GM18499 (cell line): ENCODE data around the gene FLYWCH2.
"Not testable (repeated sequence)": the region's sequence is repeated elsewhere in the genome, so short reads cannot be mapped to it uniquely, and the experiment has no call there.

Experiments used
- ATAC-seq: cut with Tn5 transposase; IDR thresholded peaks from one replicate; pipeline ENCODE4 v1.9.1; 2021; ENCODE audit warnings: moderate number of reproducible peaks; ENCODE audit not compliant: insufficient read depth, unreplicated experiment

Gene FLYWCH2

DNA sequence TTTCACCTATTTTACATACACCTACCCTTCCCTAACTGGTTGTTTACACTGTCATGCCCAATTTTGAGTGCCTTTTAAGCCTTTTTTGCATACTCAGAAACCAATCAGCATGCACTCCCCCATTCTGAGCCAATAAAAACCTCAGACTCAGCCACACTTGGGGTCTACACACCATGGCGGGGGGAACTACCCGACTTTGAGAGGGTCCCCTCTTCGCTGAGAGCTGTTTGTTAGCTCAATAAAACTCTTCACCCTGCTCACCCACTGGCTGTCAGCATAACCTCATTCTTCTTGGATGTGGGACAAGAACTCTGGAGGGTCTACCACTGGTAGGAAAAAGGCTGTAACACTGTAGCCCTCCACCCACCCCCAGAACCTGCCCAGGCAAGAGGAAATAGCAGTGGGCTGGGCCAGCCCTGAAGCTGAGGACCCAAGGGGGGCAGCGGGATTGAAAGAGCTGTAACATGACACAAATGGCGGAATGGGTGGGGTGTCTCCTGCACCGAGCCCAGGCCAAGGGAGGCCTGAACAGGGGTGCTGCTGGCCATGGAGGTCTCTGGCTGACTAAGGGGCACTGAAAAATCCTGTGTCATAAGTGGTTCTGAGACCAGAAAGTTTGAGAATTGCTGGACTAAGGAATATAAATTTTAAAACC is 3.0 kb upstream of the FLYWCH2 start:
- no peak for ATAC-seq

DNA sequence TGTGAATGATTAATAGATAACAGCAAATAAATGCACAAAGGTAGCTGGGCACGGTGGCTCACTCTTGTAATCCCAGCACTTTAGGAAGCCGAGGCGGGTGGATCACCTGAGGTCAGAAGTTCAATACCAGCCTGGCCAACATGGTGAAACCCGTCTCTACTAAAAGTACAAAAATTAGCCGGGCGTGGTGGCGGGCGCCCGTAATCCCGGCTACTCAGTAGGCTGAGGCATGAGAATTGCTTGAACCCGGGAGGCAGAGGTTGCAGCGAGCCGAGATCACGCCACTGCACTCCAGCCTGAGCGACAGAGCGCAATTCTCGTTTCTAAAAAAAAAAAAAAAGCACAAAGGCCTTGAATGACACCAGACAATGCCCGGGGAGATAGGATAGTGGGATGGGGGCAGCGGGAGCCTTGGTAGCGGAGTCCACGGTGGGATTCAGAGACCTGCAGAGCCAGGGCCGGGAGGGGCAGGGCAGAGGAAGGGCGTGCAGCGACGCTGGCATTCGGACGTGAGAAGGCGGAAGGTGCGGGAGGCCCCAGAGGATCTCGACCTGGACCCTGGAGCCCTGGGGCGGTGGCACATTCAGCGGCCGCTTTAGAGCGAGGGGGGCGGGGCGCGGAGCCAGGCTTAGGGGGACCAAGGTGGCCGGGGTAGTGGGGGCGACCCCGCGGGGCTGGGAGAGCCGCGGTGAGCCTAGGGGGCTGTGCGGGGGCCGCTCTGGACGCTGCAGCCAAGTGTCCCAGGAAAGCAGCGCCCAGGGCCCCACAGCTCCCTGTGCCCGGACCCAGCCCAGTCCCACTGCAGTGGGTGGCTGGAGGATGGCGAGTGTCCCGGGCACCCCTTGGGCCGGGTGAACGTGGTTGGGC is 999 bp upstream of the FLYWCH2 start:
- no peak for ATAC-seq

DNA sequence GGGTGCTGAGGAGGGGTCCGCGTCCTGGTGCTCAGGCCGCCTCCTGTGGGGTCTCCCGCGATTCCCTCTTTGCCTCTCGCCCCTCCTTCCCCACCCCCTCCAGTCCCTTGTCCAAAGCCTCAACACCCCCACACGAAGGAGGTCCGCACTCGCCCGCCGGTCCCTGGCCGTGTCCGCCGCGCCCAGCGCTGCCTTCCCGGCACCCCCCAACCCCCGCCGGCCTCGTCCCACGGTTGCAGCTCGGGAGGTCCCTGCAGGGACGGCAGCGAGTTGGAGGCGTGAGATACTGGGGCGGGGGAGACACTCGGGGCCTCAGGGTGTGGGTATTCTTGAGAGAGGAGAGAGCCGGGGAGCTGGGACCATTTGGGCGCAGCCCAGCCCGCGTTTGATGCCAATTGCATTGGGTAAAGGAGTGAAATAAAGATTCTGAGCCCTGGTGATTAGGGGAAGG is 468 bp downstream of the FLYWCH2 start:
- no peak for ATAC-seq

- no peak for ATAC-seq
Measured at GRCh38 chr16:2884041-2884451, 1.0 kb downstream of the FLYWCH2 start.

DNA sequence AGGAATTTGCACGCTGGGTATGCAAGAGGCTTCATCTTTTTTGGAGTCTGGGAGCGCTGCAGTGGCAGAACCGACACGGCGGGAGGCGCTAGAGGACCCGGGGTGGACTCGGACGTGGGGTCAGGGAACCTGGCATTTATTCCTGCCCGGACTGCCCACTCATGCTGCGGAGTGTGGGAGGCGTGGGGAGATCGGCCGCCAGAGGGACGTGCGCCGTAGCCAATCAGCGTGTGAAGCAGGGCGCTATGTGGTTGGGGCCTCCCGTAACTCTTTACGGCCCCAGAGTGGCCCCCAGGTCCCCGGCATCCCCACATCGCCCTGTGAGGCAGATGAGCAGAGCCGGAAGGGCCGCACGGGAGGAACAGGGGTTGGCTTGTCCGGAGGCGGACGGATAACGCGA is 11.2 kb downstream of the FLYWCH2 start:
- ATAC-seq: no peak

GRCh38 chr16:2895813-2896212 is 12.8 kb downstream of the FLYWCH2 start:
- ATAC-seq: no peak

GRCh38 chr16:2896480-2897010 is 13.5 kb downstream of the FLYWCH2 start:
- no peak for ATAC-seq

- no peak for ATAC-seq
Measured at GRCh38 chr16:2897110-2897509, 14.1 kb downstream of the FLYWCH2 start.

DNA sequence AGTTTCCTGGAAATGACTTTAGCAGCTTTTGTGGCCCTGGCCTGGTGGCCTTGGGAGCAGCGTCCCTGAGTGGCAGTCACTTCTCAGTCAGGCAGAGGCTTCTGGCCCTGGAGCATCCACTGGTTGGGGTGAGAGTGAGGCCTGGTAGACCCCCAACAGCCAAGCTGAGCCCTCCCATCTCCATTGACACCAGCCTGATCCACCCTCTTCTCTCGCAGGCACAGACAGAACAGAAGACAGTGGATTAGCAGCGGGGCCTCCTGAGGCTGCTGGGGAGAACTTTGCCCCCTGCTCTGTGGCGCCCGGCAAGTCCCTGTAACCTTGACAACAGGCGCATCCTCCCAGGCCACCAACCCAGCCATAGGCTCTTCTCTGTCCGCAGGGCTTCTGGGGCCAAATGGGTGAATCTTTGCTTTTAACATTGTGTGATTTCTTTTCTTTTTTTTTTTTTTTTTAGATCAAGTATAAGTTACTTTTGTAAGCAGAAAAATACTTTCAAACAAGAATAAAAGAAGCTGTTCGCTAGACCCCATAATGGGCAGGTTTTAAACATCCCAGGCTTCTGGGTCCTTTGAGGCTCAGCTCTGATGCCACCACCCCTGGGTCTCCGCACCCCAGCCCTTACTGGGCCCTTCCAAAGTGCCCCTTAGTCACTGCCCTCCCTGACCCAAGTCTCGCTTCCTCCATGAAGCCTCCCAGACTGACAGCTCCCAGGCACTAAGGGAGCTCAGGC is 16.0 kb downstream of the FLYWCH2 start:
- no peak for ATAC-seq

- no peak for ATAC-seq
Measured at GRCh38 chr16:2899564-2900072, 16.6 kb downstream of the FLYWCH2 start.

- ATAC-seq: no peak
Measured at GRCh38 chr16:2900526-2901075, 17.6 kb downstream of the FLYWCH2 start.

DNA sequence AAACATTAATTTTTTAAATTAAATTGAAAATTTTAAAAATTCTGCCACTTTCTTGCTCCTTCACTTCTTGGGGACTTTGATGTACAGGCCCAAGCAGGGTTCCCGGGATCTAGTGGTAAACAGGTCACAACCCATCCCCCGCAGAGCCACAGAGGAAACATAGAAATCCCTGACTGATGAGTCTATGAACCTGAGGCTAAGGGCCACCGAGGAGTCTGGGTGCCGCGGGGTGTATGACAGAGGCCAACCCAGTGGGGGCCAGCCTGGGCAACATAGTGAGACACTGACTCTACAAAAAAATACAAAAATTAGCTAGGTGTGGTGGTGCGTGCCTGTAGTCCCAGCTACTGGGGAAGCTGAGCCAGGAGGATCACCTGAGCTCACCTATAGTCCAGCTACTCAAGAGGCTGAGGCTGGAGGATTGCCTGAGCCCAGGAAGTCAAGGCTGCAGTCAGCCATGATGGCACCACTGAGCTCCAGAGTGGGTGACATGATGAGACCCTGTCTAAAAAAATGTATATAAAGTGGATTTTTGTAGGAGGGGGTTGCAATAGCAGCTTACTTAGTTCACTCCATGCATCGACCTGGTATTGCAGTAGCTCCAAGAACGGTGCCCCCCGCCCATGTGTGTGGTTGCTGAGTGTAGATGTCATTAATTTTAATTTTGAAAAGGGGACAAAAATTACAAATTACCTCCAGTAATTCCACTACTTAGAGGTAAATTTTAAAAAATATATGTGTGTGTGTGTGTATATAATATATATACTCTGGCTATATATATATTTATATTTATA is 19.5 kb downstream of the FLYWCH2 start:
- ATAC-seq: no peak

GRCh38 chr16:2904100-2904921 is 21.3 kb downstream of the FLYWCH2 start:
- no peak for ATAC-seq

DNA sequence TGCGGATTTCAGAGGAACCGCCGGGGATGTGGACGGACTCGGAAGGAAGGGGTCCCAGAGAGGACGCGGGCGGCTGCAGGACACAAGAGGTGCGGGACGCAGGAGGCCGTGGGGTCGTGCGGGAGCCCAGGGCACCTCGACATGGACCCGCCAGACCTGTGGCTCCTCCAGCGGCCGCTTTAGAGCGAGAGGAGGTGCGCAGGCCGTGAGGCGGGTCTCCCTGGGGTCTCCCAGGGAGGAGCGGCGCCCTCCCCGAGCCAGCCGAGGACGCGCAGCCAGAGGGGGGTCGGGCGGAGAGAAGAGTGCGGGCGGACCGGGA is 21.9 kb downstream of the FLYWCH2 start:
- peak; percentile 15 for ATAC-seq

- ATAC-seq: peak; percentile 71
Measured at GRCh38 chr16:2905241-2905987, 22.4 kb downstream of the FLYWCH2 start.

DNA sequence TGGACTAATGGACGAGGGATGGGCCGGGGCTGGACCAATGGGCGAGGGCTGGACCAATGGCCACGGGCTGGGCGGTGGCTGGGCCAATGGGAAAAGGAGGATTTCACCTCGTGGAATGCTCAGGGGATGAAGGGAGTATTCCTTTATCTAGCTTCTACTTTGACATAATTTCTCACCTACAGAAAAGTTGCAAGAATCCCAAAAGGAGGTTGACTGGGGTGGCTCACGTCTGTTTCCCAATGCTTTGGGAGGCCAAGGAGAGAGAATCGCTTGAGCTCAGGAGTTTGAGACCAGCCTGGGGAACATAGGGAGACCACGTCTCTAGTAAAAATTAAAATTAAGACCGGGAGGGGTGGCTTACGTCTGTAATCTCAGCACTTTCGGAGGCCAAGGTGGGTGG is 23.0 kb downstream of the FLYWCH2 start:
- no peak for ATAC-seq

- not testable (repeated sequence) for ATAC-seq
Measured at GRCh38 chr16:2907084-2907753, 24.2 kb downstream of the FLYWCH2 start.
